ENCODE data around the gene CCDC183.
"Not testable (repeated sequence)": the region's sequence is repeated elsewhere in the genome, so short reads cannot be mapped to it uniquely, and the experiment has no call there.

CCDC183 gene

DNA sequence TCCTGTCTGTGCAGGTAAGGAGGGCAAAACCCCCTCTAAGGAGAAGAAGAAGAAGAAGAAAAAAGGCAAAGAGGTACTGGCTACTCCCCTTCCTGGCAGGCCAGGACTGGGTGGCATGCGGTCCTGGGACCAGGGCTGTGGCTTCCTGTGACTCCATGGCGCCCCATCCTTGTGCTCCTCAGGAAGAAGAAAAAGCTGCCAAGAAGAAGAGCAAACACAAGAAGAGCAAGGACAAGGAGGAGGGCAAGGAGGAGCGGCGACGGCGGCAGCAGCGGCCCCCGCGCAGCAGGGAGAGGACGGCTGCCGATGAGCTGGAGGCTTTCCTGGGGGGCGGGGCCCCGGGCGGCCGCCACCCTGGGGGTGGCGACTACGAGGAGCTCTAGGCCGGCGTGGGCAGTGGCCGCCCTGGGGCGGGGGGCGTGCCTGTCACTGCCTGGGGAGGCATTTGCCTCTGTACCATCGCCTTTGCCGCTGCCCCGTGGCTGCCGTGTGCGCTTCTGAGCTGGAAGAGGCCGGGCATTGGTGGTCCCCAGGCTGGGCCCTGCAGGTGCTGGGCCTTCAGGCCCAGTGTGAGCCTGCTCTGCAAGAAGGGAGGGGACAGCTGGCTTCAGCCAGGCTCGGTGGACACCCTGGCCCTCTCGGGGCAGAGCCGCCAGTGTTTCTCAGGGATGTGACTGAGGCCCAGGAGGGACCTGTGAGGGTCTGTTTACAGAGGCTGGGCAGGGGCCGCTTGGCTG is 44.2 kb downstream of the CCDC183 start:
- DNase-seq, result no peak

DNA sequence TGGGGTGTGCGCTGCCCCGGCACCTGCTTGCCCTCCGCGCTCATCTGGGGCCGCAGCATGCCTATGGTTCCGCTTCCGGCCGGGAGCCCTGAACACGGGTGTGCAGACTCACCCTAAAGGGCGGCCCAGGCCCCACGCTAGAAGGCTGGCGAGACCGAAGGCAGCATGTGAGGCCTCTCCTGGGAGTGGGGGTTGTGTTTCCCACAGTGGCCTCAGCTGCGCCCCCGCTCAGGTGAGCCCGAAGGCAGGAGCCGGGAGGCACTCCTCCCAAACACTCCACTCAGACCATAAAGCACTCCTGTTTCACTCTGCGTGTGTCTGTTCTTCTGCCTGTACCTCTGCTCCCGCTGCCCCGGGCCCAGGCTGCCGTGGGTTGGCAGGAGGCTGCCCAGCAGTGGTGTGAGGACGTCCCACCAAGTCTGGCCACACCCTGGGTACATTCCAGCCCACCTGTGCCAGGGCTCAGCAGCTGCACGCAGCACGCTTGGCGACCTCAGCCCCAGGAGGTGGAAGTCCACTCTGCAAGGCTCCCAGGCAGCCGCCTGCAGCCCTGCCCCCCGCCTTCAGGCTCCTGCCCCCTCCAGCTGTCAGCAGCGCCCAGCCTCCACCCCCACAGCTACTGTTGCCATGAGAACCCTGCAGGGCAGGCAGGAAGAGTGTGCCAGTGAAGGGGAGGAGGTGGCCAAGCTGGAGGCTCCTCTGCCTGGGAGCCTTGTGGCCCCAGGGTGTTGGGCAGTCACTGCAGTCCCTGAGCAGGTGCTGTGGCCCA is 44.9 kb downstream of the CCDC183 start:
- no peak for DNase-seq

DNA sequence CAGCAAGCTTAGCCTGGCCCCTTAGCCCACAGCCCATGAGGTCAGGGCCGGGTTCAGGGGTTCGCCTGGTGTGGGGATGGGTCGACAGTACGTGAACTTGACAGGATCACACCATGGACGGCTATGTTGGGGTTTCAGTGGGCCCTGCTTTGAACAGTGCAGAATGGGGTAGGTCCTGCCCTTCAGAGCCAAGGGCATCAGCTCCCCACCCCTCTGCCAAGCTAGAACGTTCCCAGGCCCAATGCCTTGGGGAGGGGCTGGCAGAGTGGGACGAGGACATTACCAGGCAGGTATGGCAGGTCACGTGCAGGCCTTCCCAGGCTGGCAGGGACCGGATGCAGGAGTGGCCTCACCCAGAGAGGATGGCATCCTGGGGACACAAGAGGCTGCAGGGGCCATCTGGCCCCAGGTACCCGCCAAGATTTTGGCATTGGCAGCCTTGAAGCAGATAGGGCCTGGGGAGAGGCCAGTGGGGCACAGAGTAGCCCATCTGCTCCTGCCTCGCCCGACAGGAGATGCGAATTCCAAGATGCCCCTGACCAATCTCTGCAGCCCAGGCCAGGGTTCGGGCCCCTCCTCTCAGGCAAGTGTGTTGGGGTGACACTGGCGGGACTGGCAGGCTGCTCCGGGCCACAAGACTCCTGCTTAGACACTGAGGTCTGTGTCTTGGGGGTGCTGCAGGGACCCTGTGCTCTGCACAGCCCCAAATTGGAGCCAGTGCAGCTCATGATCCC is 45.7 kb downstream of the CCDC183 start:
- DNase-seq, result not testable (repeated sequence)

DNA sequence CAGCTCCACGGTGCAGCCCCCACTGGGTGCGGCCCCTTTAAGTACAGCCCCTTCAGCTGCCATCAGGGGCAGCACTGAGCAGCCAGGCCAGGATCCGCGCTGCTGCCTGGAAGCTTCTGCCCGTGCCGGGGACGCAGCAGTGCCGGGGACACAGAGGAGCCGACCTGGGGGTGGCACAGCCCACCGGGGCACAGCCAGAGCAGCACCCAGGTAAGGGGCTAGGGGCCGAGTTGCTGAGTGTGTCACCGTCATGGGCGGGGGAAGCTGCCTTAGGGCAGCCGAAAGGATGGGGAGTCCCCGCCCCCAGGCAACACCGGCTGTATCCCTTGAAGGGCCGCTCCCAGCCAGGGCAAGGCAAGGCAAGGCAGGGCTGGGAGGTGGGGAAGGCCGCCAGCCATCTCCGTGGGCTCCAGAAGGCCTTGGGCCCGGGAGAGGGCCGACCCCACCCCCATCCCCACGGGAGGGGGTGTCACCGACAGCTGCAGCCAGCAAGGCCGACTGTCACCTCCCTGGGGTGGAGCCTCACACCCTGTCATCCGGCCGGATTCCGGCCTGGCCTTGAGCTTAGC is 46.3 kb downstream of the CCDC183 start, which contains the start of gene AJM1:
TSS of gene AJM1 (plus strand) at position 99 of the 569 bp plus-strand sequence. CDS start 1,937 bp downstream, outside the sequence.
- peak; percentile 80 for DNase-seq

DNA sequence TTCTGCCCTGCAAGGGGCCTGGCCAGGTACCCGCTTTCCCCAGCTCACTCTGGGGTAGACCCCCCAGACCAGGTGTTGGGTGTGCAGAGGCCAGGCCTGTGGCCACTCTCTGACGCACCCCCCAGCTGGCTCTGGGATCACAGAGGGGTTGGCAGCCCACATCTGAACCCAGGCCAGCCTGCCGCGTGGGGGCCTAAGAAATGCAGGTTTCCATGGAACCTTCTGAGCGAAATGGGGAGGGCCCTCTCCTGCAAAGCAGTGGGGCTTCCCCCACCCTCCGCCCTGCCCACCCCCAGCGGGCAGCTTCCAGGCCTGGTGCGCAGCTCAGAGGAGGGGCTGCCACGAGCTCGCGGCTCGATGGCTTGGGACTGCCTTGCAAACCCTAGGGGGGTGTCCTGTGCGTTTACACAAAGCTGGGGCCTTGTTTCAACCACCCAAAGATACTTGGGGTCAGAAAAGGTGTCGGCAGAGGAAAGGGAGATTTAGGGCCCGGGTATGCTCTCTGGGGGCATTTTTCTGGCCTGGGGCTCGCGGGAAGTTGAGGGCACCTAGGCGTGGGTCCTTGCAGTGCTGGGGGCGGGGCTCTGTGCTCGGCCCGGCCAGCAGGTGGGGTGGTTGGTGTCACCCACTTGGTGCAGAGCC is 47.1 kb downstream of the CCDC183 start:
- not testable (repeated sequence) for DNase-seq

DNA sequence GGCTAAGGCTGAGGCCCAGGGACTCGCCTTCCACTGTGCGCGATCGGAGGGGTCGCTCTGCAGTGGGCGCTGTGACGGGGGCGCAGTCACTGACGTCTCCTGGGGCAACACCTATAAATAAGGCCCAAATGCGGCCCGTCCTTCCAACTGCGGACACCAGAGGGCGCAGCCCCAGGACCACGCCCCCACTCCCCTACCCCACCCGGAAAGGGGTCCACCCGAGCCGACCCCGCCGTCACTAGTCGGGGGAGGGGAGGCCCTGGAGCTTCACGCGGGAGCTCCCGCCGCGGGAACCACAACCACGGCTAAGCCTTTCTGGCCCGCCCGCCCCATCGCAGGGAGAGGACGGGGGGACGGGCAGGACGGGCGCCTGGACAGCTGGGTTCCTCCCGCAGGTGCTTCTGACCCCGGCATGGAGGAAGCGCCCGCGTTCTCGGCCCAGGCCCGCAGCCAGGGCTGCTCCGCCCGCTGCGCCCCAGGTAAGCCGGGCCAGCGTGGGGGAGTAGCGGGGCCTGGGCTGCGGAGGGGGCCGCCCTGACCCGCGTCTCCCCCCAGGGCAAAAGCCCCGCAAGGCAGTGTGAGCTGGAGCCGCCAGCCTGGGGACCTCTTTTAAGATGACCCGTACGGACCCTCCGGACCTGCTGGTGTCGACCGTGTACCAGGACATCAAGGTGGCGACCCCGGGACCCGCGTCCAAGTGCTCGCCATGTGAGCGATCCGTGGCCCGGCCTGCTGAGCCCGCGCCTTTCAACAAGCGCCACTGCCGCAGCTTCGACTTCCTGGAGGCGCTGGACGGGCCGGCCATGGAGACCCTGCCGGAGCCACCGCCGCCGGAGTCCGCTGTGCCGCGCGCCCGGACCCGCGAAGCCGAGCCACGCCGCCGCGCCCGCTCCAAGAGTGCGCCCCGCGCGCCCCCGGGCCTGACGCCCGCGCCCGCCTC is 47.9 kb downstream of the CCDC183 start:
- DNase-seq, result peak; percentile 66

DNA sequence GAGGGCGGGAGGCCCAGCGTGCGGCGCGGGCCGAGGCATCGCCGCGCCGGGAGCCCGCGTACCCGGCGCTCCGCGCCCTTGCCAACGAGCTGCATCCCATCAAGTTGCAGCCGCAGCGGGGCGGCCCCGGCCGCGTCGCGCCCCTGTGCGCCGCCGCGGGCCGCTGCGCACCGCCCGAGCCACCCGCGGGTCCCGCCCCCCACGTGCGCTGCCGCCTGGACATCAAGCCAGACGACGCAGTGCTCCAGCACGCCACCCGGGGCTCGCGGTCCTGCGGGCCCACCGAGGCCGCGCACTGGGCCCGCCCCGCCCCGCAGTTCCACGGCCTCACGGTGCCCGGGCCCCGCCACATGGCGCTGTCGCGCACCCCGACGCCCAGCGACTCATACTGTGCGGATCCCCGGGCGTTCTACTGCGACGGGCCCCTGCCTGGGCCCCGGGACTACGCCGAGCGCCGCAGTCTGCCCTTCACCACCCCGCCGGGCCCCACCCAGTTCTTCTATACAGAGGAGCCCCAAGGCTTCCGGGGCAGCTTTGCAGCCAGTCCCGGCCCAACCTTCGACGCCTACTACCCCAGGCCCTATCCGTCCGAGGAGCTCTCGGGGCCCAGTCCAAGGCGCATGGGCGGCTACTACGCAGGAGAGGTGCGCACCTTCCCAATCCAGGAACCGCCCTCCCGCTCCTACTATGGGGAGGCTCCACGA is 48.8 kb downstream of the CCDC183 start:
- DNase-seq, result no peak

DNA sequence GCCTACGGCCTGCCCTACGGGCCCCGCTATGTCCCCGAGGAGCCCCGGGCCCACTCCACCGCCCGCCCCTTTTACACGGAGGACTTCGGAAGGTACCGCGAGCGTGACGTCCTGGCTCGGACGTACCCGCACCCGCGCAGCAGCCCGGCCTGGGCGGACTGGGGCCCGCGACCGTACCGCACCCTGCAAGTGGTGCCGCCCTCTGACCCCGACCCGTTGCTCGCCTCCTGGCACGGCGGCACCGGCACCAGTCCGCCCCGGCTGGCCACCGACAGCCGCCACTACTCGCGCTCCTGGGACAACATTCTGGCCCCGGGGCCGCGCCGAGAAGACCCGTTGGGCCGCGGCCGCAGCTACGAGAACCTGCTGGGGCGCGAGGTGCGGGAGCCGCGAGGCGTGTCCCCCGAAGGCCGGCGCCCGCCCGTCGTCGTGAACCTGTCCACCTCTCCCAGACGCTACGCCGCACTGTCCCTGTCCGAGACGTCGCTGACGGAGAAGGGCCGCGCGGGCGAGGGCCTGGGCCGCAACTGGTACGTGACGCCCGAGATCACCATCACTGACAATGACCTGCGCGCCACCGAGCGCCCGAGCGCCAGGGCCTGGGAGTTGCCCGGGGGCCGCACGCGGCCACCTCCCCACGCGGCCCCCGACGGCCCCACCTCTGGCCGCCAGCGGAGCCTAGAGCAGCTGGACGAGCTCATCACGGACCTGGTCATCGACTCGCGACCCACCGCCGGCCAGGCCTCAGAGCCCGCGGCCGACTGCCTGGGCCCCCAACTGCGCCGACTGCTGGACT is 49.5 kb downstream of the CCDC183 start:
- no peak for DNase-seq

DNA sequence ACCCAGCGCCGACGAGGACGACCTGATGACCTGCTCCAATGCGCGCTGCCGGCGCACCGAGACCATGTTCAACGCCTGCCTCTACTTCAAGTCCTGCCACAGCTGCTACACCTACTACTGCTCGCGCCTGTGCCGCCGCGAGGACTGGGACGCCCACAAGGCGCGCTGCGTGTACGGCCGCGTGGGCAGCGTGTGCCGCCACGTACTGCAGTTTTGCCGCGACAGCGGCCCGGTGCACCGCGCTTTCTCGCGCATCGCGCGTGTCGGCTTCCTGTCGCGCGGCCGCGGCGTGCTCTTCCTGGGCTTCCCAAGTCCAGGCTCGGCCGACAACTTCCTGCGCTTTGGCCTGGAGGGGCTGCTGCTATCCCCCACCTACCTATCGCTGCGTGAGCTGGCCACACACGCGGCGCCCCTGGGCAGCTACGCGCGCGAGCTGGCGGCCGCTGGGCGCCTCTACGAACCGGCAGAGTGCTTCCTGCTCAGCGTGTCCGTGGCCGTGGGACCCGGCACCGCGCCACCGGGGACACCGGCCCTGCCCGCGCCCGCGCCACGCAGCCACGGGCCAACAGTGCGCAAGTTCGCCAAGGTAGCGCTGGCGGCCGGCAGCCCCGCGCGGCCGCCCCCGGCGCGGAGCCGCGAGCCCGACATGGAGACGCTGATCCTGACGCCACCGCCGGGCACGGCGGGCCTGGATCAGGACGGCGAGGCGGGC is 50.4 kb downstream of the CCDC183 start:
- DNase-seq, result no peak

DNA sequence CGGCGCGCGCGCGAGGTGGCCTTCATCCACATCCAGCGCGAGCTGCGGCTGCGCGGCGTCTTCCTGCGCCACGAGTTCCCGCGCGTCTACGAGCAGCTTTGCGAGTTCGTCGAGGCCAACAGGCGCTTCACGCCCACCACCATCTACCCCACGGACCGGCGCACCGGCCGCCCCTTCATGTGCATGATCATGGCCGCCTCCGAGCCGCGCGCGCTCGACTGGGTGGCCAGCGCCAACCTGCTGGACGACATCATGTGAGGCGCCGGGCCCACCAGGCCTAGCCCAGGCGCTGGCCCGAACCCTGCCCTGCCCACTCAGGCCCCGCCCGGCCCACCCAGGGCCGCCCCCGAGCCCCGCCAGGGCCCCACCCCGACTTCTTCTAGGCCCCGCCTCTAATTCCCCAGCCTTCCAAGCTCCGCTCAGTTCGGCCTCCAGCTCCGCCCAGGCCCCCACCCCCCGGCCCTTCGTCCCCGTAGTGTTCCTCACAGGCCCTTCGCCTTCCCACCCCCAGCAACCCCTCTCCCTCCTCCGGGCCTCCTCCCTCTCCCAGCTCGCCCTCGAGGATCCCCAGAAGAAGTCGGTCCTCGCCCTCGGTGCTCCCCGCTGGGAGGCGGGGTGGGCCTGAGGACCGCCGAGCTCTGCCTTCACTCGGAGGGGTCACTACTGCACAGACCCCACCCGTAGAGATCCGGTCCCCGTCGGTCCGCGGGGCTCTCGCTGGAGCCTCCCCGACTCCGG is 51.1 kb downstream of the CCDC183 start:
- no peak for DNase-seq

DNA sequence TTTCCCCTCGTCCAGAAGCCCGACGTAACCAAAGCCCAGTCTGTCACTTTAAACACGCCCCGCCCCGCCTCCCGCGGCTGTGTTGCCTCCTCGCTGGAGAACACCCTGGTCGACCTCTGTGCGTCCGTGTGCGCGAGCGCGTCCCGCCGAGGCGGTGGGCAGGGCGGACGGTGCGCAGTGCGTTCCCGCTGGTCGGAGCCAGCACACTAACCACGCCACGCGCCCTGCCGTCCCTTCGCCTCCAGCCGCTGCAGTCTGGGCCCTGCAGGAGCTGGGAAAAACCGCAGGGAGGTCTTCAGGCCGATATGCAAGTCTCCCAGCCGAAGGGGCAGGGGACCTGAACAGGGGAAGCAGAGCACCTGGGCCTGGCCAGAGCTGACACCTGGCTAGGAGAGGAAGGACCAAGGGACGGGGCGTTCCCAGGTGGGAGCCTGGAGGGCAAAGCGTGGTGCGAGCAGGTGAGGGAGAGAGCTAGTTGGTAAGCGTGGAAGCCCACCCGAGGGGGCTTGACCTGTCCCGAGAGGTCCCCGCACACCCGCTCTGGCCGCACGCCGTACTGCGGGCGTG is 51.8 kb downstream of the CCDC183 start:
- DNase-seq, result peak; percentile 71

DNA sequence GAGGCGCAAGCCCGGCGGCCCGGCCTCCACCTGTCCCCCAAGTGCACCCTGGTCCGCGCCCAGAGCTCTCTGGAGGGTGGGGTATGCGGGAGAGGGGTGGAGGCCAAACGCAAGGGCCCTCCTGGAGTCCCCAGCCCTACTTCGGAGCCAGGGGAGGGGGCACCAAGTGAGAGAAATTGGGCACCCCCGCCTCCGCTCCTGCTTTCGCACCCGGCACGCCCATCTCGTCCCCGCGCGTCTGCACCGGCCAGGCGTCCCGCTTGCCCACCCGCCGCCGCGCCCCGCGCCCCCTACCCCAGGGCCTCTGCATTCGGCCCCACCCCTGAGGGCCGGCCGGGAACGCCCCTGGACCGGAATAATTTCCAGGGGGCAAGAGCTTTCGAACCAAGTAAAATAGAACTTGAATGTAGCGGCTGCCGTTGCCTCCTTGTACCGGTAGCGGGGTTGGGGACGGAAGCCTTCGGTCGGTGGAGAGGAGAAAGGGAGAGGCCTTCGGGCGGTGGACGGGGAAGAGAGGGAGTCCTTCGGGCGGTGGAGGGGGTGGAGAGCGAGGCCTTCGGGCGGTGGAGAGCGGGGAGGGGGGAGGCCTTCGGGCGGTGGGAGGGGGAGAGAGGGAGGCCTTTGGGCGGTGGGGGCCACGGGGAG is 52.4 kb downstream of the CCDC183 start:
- DNase-seq, result peak; percentile 33

DNA sequence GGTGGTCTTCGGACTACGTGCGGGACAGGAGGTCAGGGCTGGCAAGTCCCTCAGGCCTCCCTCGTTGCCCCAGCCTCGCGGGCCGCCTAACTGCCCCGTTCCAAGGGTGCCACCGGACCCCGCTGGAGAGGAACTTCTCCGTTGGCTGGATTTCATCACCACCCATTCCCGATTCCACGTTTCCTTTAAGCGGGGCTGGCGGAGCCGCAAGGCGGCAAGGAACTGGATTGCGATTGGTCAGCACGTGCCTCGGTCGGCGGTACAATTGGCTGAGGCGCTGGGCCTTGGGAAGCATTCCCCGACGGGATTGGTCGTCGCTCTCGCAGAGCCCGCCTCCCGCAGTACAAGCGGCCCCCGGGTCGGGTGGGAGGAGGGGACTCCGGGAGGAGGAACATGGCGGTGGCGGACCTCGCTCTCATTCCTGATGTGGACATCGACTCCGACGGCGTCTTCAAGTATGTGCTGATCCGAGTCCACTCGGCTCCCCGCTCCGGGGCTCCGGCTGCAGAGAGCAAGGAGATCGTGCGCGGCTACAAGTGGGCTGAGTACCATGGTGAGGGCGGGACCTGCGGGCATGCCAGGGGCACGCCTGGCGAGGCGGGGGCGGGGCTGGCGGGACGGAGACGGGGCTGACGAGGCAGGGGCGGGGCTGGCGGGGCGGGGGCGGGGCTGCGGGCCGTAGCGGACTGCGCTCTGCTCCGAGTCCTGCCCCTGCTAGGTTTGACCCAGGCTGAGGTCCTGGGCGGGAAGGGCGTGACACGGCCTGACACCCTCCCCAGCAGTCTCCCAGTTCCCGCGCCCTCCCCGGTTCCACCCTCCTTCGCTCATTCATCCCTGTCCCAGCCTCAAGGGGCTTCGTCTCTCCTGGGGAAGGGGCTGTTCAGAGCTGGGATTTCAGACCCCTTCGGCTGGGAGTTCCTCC is 53.2 kb downstream of the CCDC183 start, which contains the start of gene PHPT1:
TSS of gene PHPT1 (plus strand) at position 372 of the 922 bp plus-strand sequence. CDS start at position 394, 22 bp downstream.
- peak; percentile 95 for DNase-seq

DNA sequence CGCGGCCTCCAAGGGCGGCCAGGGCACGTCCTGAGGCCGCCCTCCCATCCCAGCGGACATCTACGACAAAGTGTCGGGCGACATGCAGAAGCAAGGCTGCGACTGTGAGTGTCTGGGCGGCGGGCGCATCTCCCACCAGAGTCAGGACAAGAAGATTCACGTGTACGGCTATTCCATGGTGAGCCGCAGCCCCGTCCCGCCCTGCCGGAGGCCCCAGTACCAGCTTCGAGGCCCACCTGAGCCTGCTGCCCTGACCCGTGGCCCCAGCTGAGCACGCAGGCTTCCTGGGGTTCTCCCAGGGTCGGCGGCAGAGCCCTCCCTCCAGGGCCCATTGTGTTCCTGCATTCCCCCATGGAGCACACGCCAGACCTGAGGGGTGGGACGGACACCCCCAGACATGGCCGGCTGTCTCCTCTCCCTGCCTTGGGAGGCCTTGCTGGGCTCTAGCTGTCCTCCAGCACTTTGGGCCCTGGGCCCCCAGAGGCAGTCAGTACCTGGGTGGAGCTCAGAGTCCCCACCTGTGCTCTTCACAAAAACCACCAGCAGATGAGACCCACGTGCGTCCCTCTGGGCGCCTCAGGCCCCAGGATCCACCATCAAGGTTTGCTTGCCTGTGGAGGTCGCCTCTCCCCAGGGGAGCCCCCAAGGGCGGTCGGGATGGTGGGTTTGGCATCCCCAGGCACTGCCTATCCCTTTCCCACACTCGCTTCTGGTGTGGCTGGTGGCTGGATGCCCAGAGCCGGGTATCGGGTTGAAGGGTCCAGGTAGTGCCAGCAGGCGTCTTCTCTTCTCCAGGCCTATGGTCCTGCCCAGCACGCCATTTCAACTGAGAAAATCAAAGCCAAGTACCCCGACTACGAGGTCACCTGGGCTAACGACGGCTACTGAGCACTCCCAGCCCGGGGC is 54.1 kb downstream of the CCDC183 start:
- DNase-seq, result no peak

All from activated CD8-positive, alpha-beta memory T cell treated with anti-CD3 and anti-CD28 coated beads, Interleukin-2, amount 50 U/mL, for 4 hours (primary cell).